GM21737 (cell line): ENCODE data around the gene CYP4F2.
"Not testable (repeated sequence)": the region's sequence is repeated elsewhere in the genome, so short reads cannot be mapped to it uniquely, and the experiment has no call there.

ENCODE experiments used
- ATAC-seq: cut with Tn5 transposase; IDR thresholded peaks from one replicate; pipeline ENCODE4 v1.9.1; 2021; ENCODE audit warnings: mild to moderate bottlenecking, moderate library complexity; ENCODE audit not compliant: unreplicated experiment

Gene CYP4F2, protein sequence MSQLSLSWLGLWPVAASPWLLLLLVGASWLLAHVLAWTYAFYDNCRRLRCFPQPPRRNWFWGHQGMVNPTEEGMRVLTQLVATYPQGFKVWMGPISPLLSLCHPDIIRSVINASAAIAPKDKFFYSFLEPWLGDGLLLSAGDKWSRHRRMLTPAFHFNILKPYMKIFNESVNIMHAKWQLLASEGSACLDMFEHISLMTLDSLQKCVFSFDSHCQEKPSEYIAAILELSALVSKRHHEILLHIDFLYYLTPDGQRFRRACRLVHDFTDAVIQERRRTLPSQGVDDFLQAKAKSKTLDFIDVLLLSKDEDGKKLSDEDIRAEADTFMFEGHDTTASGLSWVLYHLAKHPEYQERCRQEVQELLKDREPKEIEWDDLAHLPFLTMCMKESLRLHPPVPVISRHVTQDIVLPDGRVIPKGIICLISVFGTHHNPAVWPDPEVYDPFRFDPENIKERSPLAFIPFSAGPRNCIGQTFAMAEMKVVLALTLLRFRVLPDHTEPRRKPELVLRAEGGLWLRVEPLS

DNA sequence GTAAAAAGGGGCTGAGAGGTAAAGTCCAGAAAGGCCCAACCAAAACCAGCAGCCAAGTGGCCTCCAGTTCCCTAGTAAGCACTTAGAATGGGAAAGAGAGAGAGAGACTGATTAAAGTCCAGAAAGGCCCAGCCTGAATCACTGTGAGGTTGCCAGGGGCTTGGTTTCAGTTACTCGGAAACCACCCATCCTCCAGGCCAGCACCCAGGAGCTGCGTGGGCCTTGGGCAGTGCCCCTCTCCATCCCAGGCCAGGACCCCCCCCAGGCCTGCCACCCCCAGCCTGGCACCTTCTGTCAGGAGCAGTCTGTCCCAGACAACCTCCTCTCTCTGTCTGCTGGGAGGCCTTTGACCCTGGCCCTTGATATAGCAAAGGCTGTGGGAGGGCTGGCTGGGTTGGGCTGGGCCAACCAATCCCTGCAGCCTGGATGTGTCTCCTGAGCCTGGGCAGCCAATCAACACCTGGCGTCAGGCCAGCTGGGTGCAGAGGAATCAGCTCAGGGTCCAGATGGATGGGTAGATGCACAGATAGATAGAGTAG lies at the start of gene CYP4F2:
Gene CYP4F2, minus strand, starts transcription at position 337 of the 539 bp plus-strand sequence. CDS start 463 bp downstream, outside the sequence.
- ATAC-seq = no peak

- no peak for ATAC-seq
These were observed 47.4 kb upstream of the CYP4F2 start for GRCh38 chr19:15945301-15945700.

GRCh38 chr19:15944401-15944800 lies 46.5 kb upstream of the CYP4F2 start:
- no peak for ATAC-seq

DNA sequence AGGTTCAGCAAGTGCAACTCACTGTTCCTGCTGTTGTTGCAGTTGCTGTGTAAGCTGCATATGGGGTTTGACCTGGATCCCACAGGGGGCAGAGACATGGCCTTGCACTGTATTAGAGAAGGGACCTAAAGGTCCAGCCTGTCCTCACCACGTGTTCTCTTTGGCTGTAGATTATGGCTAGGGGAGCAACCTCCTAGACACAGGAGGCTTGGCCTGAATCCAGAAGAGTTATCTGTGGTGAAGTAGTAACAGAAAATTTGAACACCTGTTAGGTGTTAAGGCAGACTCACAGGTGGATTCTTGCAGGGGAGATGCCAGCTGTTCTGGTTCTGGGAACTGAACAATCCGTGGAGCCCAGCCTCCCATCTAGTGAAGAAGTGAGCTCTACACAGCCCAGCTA lies 39.9 kb upstream of the CYP4F2 start:
- no peak for ATAC-seq

- no peak for ATAC-seq
These were observed 39.1 kb upstream of the CYP4F2 start for GRCh38 chr19:15936950-15937349.

DNA sequence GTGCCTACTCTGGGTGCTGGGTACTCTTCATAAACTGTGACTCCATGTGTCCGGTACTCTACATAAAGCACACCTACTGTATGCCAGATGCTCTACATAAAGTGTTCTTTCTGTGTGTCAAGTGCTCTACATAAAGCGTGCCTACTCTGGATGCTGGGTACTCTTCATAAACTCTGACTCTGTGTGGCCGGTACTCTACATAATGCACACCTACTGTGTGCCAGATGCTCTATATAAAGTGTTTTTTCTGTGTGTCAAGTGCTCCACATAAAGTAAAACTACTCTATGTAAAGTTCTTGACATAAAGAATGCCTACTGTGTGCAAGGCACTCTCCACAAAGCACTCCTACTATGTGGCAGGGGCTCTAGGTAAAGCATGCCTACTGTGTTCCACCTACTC lies 38.3 kb upstream of the CYP4F2 start:
- ATAC-seq = no peak

- ATAC-seq = no peak
These were observed 37.4 kb upstream of the CYP4F2 start for GRCh38 chr19:15935167-15935702.

- no peak for ATAC-seq
These were observed 36.6 kb upstream of the CYP4F2 start, which contains the start of gene CYP4F11 for GRCh38 chr19:15934332-15935078. Gene CYP4F11, minus strand, starts transcription at chr19:15934529. Its CDS starts 121 bp downstream, at chr19:15934408.

DNA sequence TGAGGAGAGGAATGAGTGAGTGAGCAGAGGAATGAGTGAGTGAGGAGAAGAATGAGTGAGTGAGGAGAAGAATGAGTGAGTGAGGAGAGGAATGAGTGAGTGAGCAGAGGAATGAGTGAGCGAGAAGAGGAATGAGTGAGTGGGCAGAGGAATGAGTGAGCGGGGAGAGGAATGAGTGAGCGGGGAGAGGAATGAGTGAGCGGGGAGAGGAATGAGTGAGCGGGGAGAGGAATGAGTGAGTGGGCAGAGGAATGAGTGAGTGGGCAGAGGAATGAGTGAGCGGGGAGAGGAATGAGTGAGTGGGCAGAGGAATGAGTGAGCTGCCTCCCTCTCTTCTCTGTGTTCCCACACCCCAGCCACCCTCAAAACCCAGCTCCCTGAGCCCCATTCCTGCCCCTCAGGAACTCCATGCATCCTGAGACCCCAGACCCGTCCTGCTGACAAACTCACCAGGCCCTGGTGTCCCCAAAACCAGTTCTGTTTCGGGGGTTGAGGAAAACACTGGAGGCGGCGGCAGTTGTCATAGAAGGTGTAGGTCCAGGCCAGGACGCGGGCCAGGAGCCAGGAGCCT lies 36.0 kb upstream of the CYP4F2 start:
- not testable (repeated sequence) for ATAC-seq

DNA sequence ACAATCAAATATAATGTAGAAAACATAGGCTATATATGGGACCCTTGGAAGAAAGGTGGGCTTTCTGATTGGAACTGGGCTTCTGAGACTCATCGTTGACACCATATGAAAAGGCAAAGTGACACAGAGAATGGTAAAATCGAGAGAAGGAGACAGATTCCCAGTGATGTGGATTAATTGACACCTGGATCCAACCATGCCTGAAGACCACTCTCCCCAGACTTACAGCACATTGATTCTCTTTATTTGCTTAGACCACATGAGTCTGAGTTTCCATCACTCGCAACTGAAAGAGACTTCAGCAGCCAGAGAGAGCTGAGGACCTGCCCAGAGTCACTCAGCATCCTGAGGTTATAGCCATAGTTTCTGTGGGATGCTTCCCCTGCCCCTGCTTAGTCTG lies 30.4 kb upstream of the CYP4F2 start:
- ATAC-seq = no peak

- no peak for ATAC-seq
These were observed 28.6 kb upstream of the CYP4F2 start for GRCh38 chr19:15926484-15926883.

- ATAC-seq = no peak
These were observed 25.8 kb upstream of the CYP4F2 start for GRCh38 chr19:15923702-15924101.

DNA sequence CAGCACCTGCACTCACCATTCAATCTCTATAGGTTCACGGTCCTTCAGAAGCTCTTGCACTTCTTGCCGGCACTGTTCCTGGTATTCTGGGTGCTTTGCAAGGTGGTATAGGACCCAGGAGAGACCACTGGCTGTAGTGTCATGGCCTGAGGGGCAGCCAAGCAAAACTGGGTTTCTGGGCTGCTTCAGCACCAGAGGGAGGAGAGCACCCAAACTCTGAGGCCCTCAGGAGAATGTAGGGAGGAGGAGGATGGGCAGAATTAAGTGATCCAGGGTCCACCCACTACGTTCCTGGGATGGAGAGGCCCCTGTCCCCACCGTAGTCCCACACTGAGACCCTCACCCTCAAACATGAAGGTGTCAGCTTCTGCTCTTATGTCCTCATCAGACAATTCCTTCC lies 24.1 kb upstream of the CYP4F2 start:
- no peak for ATAC-seq

GRCh38 chr19:15919243-15919642 lies 21.4 kb upstream of the CYP4F2 start:
- no peak for ATAC-seq

GRCh38 chr19:15915109-15915508 lies 17.2 kb upstream of the CYP4F2 start:
- no peak for ATAC-seq

DNA sequence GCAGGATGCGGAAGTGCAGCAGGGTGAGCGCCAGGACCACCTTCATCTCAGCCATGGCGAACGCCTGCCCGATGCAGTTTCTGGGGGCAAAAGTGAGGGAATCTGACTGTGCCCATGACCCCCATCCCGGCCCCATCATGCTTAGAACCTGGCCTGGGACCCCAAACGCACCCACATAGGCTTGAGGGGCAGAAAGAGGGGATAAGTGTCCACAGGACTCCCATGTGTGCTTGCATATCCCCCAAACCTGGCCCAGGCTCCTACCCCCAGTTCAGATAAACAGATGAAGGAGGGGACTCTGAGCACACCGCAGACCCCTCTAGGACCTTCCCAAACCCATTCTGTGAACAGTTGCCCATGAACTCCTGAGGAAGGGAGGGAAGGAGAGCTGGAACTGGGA lies 16.0 kb upstream of the CYP4F2 start:
- ATAC-seq = no peak

- ATAC-seq = no peak
These were observed 15.5 kb upstream of the CYP4F2 start for GRCh38 chr19:15913384-15913783.

DNA sequence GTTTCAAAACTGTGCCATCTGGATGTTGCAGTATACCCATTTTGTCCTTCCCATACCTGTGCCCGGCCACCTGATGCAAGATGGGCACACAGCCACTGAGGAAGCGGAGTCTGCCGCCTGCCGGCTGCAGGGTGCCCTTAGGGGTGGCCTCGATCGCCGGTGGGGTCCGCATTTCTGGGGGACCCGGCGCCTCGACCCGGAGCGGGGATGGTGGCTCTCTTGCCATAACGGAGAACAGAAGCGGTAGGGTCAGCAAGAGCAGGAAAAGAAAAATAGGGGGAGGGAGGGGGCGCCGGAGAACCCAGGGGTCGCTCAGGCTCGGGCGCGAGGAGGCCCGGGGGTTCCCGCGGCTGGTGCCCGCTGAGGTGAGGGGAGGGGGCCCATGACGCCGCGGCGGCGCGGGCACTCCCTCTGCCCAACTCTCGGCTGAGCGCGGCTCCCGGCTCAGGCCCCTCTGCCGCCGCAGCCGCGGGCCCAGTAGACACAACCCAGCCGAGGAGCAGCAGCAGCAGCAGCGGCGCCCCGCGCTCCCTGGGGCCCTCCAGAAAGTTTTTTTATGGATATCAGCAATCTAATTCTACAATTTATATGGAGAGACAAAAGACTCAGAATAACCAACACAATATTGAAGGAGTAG lies 13.8 kb upstream of the CYP4F2 start:
- no peak for ATAC-seq

- no peak for ATAC-seq
These were observed 7.2 kb upstream of the CYP4F2 start for GRCh38 chr19:15905026-15905425.

DNA sequence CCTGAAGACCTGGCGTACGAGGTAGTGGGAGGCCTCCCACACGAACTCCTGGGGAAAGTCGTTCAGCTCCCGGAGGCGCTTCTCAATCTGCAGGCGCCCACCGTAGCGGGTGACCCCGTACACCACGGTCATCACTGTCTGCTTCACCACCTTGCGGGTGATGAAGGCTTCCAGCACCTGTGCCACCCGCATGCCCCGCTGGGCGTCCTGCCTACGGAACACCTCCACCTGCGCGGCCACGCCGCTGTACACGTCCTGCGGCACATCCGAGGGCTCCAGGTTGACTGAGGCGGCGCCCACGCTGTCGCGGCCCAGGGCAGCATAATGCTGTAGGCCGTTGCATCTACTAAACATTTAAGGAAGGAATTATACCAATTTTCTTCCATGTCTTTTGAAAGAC lies 5.0 kb upstream of the CYP4F2 start:
- not testable (repeated sequence) for ATAC-seq
